WERI-Rb-1 (cell line): Measurements from ENCODE around the gene ZFP42.
"Not testable (repeated sequence)": the region's sequence is repeated elsewhere in the genome, so short reads cannot be mapped to it uniquely, and the experiment has no call there.

ENCODE experiments used
- DNase-seq: peaks from one replicate; pipeline ENCODE4 v3.0.0-alpha.2; 2020
- H3K27ac ChIP-seq: fragments of 250-450 bp; sonication (Bioruptor Pico); 2 replicates; pipeline ENCODE4 v1.5.1; 2020; ENCODE audit warnings: mild to moderate bottlenecking, moderate library complexity
- H3K27me3 ChIP-seq: fragments of 250-450 bp; sonication (Bioruptor Pico); 2 replicates; pipeline ENCODE4 v1.5.1; 2021; ENCODE audit warnings: mild to moderate bottlenecking, low read depth, moderate library complexity; ENCODE audit not compliant: insufficient read depth, severe bottlenecking
- H3K36me3 ChIP-seq: fragments of 250-450 bp; sonication (Bioruptor Pico); 2 replicates; pipeline ENCODE4 v1.5.1; 2020; ENCODE audit warnings: mild to moderate bottlenecking, moderate library complexity
- H3K4me3 ChIP-seq: 2 replicates; pipeline ENCODE4 v1.5.1; 2011; ENCODE audit warnings: low read depth, mild to moderate bottlenecking, control low read depth, low read length
- H3K9me3 ChIP-seq: fragments of 250-450 bp; sonication (Bioruptor Pico); 2 replicates; pipeline ENCODE4 v1.5.1; 2021; ENCODE audit warnings: mild to moderate bottlenecking, moderate library complexity; ENCODE audit not compliant: severe bottlenecking
- TF ChIP-seq, protein P1 (sequence below): IDR thresholded peaks from 2 replicates; pipeline ENCODE4 v1.5.1; 2011; ENCODE audit warnings: low read depth, mild to moderate bottlenecking, control low read depth, inconsistent platforms, low read length

ZFP42 gene

DNA sequence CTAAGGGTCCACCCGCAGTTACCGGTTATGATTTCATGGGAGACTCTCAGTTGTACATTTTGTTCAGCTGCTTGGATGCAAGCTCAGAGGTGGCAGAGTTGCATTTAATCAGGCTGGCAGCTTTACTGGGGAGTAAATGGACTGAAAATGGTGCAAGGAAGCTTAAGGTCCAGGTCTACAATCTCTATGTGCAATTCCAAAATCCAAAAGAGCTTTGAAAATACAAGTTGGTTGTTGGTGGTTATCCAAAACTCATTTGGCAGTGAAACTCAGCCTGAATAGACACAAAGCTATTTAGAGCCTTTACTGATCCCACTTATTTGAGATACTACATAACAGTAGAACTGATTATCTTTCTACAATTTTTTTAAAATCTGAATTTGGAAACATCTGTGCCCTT, 11.8 kb upstream of the ZFP42 start:
- no peaks in the 10 kb centered on the region for H3K9me3 ChIP-seq
- no peak overlapping the region for H3K27ac ChIP-seq
- H3K4me3 ChIP-seq, result no peak overlapping the region
- H3K27me3 ChIP-seq, result peaks cover 94% of the 10 kb centered on the region
- TF ChIP-seq, protein P1, sequence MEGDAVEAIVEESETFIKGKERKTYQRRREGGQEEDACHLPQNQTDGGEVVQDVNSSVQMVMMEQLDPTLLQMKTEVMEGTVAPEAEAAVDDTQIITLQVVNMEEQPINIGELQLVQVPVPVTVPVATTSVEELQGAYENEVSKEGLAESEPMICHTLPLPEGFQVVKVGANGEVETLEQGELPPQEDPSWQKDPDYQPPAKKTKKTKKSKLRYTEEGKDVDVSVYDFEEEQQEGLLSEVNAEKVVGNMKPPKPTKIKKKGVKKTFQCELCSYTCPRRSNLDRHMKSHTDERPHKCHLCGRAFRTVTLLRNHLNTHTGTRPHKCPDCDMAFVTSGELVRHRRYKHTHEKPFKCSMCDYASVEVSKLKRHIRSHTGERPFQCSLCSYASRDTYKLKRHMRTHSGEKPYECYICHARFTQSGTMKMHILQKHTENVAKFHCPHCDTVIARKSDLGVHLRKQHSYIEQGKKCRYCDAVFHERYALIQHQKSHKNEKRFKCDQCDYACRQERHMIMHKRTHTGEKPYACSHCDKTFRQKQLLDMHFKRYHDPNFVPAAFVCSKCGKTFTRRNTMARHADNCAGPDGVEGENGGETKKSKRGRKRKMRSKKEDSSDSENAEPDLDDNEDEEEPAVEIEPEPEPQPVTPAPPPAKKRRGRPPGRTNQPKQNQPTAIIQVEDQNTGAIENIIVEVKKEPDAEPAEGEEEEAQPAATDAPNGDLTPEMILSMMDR, result no peak
- H3K36me3 ChIP-seq, result no peaks in the 10 kb centered on the region
- DNase-seq, result no peak

- no peaks in the 10 kb centered on the region for H3K36me3 ChIP-seq
- TF ChIP-seq, protein P1, result no peak
- peaks cover 85% of the 10 kb centered on the region for H3K27me3 ChIP-seq
- no peak for DNase-seq
- no peak overlapping the region for H3K27ac ChIP-seq
- H3K9me3 ChIP-seq, result peaks cover 20% of the 10 kb centered on the region
- no peak overlapping the region for H3K4me3 ChIP-seq
Measured at GRCh38 chr4:187992971-187993370, 2.6 kb upstream of the ZFP42 start.

GRCh38 chr4:187993827-187994226, 1.7 kb upstream of the ZFP42 start:
- TF ChIP-seq, protein P1, result peak; percentile 27; the same call in 1 of the 2 replicates
- H3K27ac ChIP-seq, result no peak overlapping the region

GRCh38 chr4:187996502-187997177, 1.1 kb downstream of the ZFP42 start:
- DNase-seq, result no peak
- no peak overlapping the region for H3K4me3 ChIP-seq
- H3K27me3 ChIP-seq, result peaks cover 93% of the 10 kb centered on the region
- H3K27ac ChIP-seq, result no peak overlapping the region
- H3K36me3 ChIP-seq, result no peaks in the 10 kb centered on the region
- H3K9me3 ChIP-seq, result peaks cover 17% of the 10 kb centered on the region
- TF ChIP-seq, protein P1, result no peak

More at GRCh38 chr4:187993827-187994226, 1.7 kb upstream of the ZFP42 start:
- H3K9me3 ChIP-seq, result peaks cover 20% of the 10 kb centered on the region
- no peak overlapping the region for H3K4me3 ChIP-seq
- no peak for DNase-seq
- H3K36me3 ChIP-seq, result no peaks in the 10 kb centered on the region
- H3K27me3 ChIP-seq, result peaks cover 85% of the 10 kb centered on the region

GRCh38 chr4:187997991-187998390, 2.4 kb downstream of the ZFP42 start:
- H3K36me3 ChIP-seq, H3K4me3 ChIP-seq, H3K27ac ChIP-seq, DNase-seq: not testable (repeated sequence)
- H3K9me3 ChIP-seq, result peaks cover 15% of the 10 kb centered on the region
- H3K27me3 ChIP-seq, result peaks cover 97% of the 10 kb centered on the region

DNA sequence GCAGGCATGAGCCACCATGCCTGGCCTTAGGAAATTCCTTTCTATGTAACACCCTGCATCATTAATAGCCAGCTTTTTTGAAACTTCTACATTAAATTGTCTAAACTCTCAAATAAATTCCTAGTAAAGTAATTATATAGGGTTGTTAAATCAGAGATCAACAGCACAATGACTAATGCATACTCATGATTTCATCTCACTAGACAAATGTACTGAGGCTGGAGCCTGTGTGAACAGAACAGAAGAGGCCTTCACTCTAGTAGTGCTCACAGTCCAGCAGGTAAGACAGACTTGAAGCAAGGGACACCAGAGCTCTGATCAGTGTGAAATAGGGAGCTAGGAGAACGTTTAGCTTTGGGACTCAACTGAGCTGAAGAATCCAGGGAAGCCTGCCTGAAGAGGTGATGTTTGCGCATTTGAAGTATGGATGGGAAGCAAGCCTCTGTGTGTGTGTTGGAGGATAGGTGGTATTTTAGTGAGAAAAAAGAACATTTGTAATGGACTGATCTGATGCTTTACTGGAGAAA, 3.9 kb downstream of the ZFP42 start:
- Histone ChIP-seq H3K4me3 (no peak overlapping the region), H3K27ac (no peak overlapping the region), H3K9me3 (peaks cover 19% of the 10 kb centered on the region), H3K36me3 (no peaks in the 10 kb centered on the region), H3K27me3 (peaks cover 97% of the 10 kb centered on the region)
- TF ChIP-seq, protein P1, result no peak
- no peak for DNase-seq
